WTC11 (cell line): ENCODE data around the gene DDX55. TPM values are rescaled to one million over a fixed set of nuclear protein-coding genes. Genes with fewer than 3 reads are reported as not detected.

Experiments used
- ATAC-seq: fragments of 200-7000 bp; cut with Tn5 transposase; 2 replicates; pipeline ENCODE4 v1.10.0; 2021; ENCODE audit warnings: mild to moderate bottlenecking, moderate library complexity
- CTCF ChIA-PET: fragments of 300-600 bp; sonication (Branson Sonifier 250); formaldehyde crosslinking; loops from one replicate; lab custom pipeline; 2021; ENCODE audit warnings: antibody characterized with exemption; lab: Charles Lee
- POLR2A ChIA-PET: fragments of 350-600 bp; sonication (Branson Sonifier 250); formaldehyde crosslinking; loops from one replicate; lab custom pipeline; 2021; ENCODE audit warnings: antibody characterized with exemption; lab: Charles Lee
- DNase-seq: peaks from one replicate; pipeline ENCODE4 v3.0.0; 2021; ENCODE audit warnings: low spot score
- H3K27ac Mint-ChIP-seq: 2 replicates; pipeline ENCODE4 v1.8.0; 2021; ENCODE audit warnings: mixed read lengths
- H3K27me3 Mint-ChIP-seq: 2 replicates; pipeline ENCODE4 v1.8.0; 2021; ENCODE audit warnings: low read depth, mild to moderate bottlenecking, moderate library complexity, mixed read lengths
- H3K36me3 Mint-ChIP-seq: 2 replicates; pipeline ENCODE4 v1.8.0; 2021; ENCODE audit warnings: mixed read lengths
- H3K4me1 Mint-ChIP-seq: 2 replicates; pipeline ENCODE4 v1.8.0; 2022; ENCODE audit warnings: mixed read lengths
- H3K4me3 Mint-ChIP-seq: 2 replicates; pipeline ENCODE4 v1.8.0; 2021; ENCODE audit warnings: mild to moderate bottlenecking, moderate library complexity, mixed read lengths
- H3K9me3 Mint-ChIP-seq: 2 replicates; pipeline ENCODE4 v1.8.0; 2021; ENCODE audit warnings: mixed read lengths
- ATF3 ChIP-seq: sonication (generic); formaldehyde crosslinking; conservative IDR thresholded peaks from 2 replicates; pipeline ENCODE4 v1.8.1; 2022; ENCODE audit warnings: mild to moderate bottlenecking, missing genetic modification reagents
- CREB1 ChIP-seq: sonication (generic); formaldehyde crosslinking; IDR thresholded peaks from 2 replicates; pipeline ENCODE4 v1.8.0; 2023; ENCODE audit warnings: mild to moderate bottlenecking, missing genetic modification reagents
- CTCF ChIP-seq: fragments of 200-600 bp; IDR thresholded peaks from 2 replicates; pipeline ENCODE4 v1.8.0; 2022; ENCODE audit warnings: antibody characterized with exemption
- E2F1 ChIP-seq: sonication (generic); formaldehyde crosslinking; IDR thresholded peaks from 2 replicates; pipeline ENCODE4 v1.8.0; 2022; ENCODE audit warnings: mild to moderate bottlenecking, missing genetic modification reagents
- E2F5 ChIP-seq: sonication (generic); formaldehyde crosslinking; IDR thresholded peaks from 2 replicates; pipeline ENCODE4 v1.8.1; 2022; ENCODE audit warnings: mild to moderate bottlenecking, moderate library complexity, missing genetic modification reagents
- ESRRA ChIP-seq: sonication (generic); formaldehyde crosslinking; IDR thresholded peaks from 2 replicates; pipeline ENCODE4 v1.8.1; 2022; ENCODE audit warnings: mild to moderate bottlenecking, missing genetic modification reagents, borderline replicate concordance
- FOXJ3 ChIP-seq: sonication (generic); formaldehyde crosslinking; IDR thresholded peaks from 2 replicates; pipeline ENCODE4 v1.9.0; 2021; ENCODE audit warnings: missing genetic modification reagents, mild to moderate bottlenecking, borderline replicate concordance
- GRHL2 ChIP-seq: fragments of 250-450 bp; sonication (Bioruptor Pico); IDR thresholded peaks from 2 replicates; pipeline ENCODE4 v1.8.0; 2022; ENCODE audit warnings: mild to moderate bottlenecking, moderate library complexity; ENCODE audit not compliant: insufficient replicate concordance, severe bottlenecking
- HMGXB4 ChIP-seq: sonication (generic); formaldehyde crosslinking; IDR thresholded peaks from 2 replicates; pipeline ENCODE4 v1.8.1; 2023; ENCODE audit warnings: mild to moderate bottlenecking, moderate library complexity, missing genetic modification reagents
- JUN ChIP-seq: sonication (generic); formaldehyde crosslinking; IDR thresholded peaks from 2 replicates; pipeline ENCODE4 v1.8.0; 2023; ENCODE audit warnings: mild to moderate bottlenecking, missing genetic modification reagents
- MAX ChIP-seq: sonication (generic); formaldehyde crosslinking; IDR thresholded peaks from 2 replicates; pipeline ENCODE4 v1.8.0; 2022; ENCODE audit warnings: mild to moderate bottlenecking, missing genetic modification reagents
- MXD4 ChIP-seq: fragments of 250-450 bp; sonication (Bioruptor Pico); IDR thresholded peaks from 2 replicates; pipeline ENCODE4 v1.8.0; 2021; ENCODE audit warnings: mild to moderate bottlenecking, moderate library complexity, borderline replicate concordance
- NR1H2 ChIP-seq: sonication (generic); formaldehyde crosslinking; IDR thresholded peaks from 2 replicates; pipeline ENCODE4 v1.9.0; 2021; ENCODE audit warnings: mild to moderate bottlenecking, moderate library complexity, missing genetic modification reagents
- OVOL2 ChIP-seq: fragments of 250-450 bp; sonication (Bioruptor Pico); IDR thresholded peaks from 2 replicates; pipeline ENCODE4 v1.9.0; 2021; ENCODE audit warnings: mild to moderate bottlenecking, borderline replicate concordance
- RORB ChIP-seq: fragments of 250-450 bp; sonication (Bioruptor Pico); IDR thresholded peaks from 2 replicates; pipeline ENCODE4 v1.9.0; 2021; ENCODE audit warnings: mild to moderate bottlenecking
- SMAD3 ChIP-seq: sonication (generic); formaldehyde crosslinking; IDR thresholded peaks from 2 replicates; pipeline ENCODE4 v1.8.0; 2022; ENCODE audit warnings: missing genetic modification reagents, mild to moderate bottlenecking, borderline replicate concordance
- ZSCAN18 ChIP-seq: fragments of 250-450 bp; sonication (Bioruptor Pico); IDR thresholded peaks from 2 replicates; pipeline ENCODE4 v2.1.2; 2022; ENCODE audit warnings: mild to moderate bottlenecking, moderate library complexity
- total RNA-seq: library from RNA; stranded (reverse); gene quantifications from 3 replicates; pipeline ENCODE4 v1.2.3, GENCODE V29; 2021

The DDX55 gene
- total RNA-seq, 1 experiment from 2014 or later: 44.2 TPM

GRCh38 chr12:123614110-123614509 lies 12.2 kb downstream of the DDX55 start (continued):
- no peak for TF ChIP-seq E2F5 (CRISPR knock-in tag)

GRCh38 chr12:123614531-123614930 lies 12.6 kb downstream of the DDX55 start:
- H3K27ac Mint-ChIP-seq: no peak overlapping the region
- CTCF ChIA-PET: no interaction called here
- TF ChIP-seq GRHL2 (CRISPR knock-in tag) (no peak), RORB (no peak), ZSCAN18 (no peak), MXD4 (CRISPR knock-in tag) (no peak)
- TF ChIP-seq, all 79 proteins: peak for 0
- Mint-ChIP-seq H3K4me3 (no peak overlapping the region), H3K9me3 (no peaks in the 10 kb centered on the region), H3K36me3 (peaks cover 85% of the 10 kb centered on the region), H3K4me1 (no peaks in the 10 kb centered on the region), H3K27me3 (no peaks in the 10 kb centered on the region)
- POLR2A ChIA-PET: no interaction called here
- no peak for ATAC-seq
- DNase-seq: no peak

GRCh38 chr12:123617144-123617543 lies 15.2 kb downstream of the DDX55 start:
- Mint-ChIP-seq H3K36me3 (peaks cover 86% of the 10 kb centered on the region), H3K27ac (no peak overlapping the region), H3K4me3 (no peak overlapping the region), H3K9me3 (no peaks in the 10 kb centered on the region), H3K4me1 (no peaks in the 10 kb centered on the region), H3K27me3 (no peaks in the 10 kb centered on the region)
- ATAC-seq (no peak), DNase-seq (no peak)
- no peak for TF ChIP-seq JUN (CRISPR knock-in tag)
- no peak for TF ChIP-seq HMGXB4 (CRISPR knock-in tag)
- TF ChIP-seq CTCF: no peak
- no peak for TF ChIP-seq MAX (CRISPR knock-in tag)
- TF ChIP-seq SMAD3: no peak
- TF ChIP-seq OVOL2 (CRISPR knock-in tag): no peak
- TF ChIP-seq E2F1 (CRISPR knock-in tag): no peak
- no peak for TF ChIP-seq FOXJ3
- TF ChIP-seq RORB: no peak
- no peak for TF ChIP-seq CREB1 (CRISPR knock-in tag)
- no peak for TF ChIP-seq NR1H2 (CRISPR knock-in tag)
- no peak for TF ChIP-seq ESRRA (CRISPR knock-in tag)
- TF ChIP-seq ATF3 (CRISPR knock-in tag): no peak
- ChIA-PET POLR2A (no interaction called here), CTCF (interaction anchor here (0.7 to 2.0 kb wide), 4 partner anchors 76 to 457 kb away, joined by 3 to 6 read pairs (median 4); partner anchors contain the start of gene ATP6V0A2)
